Measurements from ENCODE around the gene INTS1. TPM values are rescaled to one million over a fixed set of nuclear protein-coding genes. Genes with fewer than 3 reads are reported as not detected.

The INTS1 gene
- total RNA-seq, 4 donors from 2014 or later = 50.3 to 134 (median 71.4) TPM

GRCh38 chr7:1466524-1467271, 37.5 kb downstream of the INTS1 start:
- in situ Hi-C loops (cut with MboI; ENCODE audit: low pct_ligation_motif_present in 1 of 4, low pct_unique_long_range_greater_than_20kb in 1 of 4, low sequenced_read_pairs in 3 of 4) = no loop called here
- peak; percentile 90 for DNase-seq
- Histone ChIP-seq H3K27me3 (no peaks in the 10 kb centered on the region), H3K4me3 (no peak overlapping the region), H3K4me1 (peaks cover 33 to 47% (median 42%) of the 10 kb centered on the region in 4 donors), H3K36me3 (peaks cover 0 to 14% (median 6%) of the 10 kb centered on the region in 4 donors), H3K9me3 (no peaks in the 10 kb centered on the region), H3K27ac (peak overlapping the region; percentile 61 to 88 (median 72))
- TF ChIP-seq POLR2A (IDR thresholded peaks at IDR 0.05) (peak; percentile 36), POLR2AphosphoS5 (IDR thresholded peaks at IDR 0.05) (peak; percentile 9 to 51 (median 46)), EP300 (IDR thresholded peaks at IDR 0.05; ENCODE audit: low read depth) (peak; percentile 24)
- TF ChIP-seq, protein P1, sequence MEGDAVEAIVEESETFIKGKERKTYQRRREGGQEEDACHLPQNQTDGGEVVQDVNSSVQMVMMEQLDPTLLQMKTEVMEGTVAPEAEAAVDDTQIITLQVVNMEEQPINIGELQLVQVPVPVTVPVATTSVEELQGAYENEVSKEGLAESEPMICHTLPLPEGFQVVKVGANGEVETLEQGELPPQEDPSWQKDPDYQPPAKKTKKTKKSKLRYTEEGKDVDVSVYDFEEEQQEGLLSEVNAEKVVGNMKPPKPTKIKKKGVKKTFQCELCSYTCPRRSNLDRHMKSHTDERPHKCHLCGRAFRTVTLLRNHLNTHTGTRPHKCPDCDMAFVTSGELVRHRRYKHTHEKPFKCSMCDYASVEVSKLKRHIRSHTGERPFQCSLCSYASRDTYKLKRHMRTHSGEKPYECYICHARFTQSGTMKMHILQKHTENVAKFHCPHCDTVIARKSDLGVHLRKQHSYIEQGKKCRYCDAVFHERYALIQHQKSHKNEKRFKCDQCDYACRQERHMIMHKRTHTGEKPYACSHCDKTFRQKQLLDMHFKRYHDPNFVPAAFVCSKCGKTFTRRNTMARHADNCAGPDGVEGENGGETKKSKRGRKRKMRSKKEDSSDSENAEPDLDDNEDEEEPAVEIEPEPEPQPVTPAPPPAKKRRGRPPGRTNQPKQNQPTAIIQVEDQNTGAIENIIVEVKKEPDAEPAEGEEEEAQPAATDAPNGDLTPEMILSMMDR (IDR thresholded peaks at IDR 0.05) = peak in 1 of 5 experiments; percentile 14
- intact Hi-C loops (cut with DNase I; ENCODE audit: low total_unique reads) = no loop called here
- 31% methylated on average over 14 of the region's 17 CpGs; no CpG with 5 or more reads in 1 of the 2 donors for WGBS, 2 donors (ENCODE audit: low coverage in 1 of 2)

DNA sequence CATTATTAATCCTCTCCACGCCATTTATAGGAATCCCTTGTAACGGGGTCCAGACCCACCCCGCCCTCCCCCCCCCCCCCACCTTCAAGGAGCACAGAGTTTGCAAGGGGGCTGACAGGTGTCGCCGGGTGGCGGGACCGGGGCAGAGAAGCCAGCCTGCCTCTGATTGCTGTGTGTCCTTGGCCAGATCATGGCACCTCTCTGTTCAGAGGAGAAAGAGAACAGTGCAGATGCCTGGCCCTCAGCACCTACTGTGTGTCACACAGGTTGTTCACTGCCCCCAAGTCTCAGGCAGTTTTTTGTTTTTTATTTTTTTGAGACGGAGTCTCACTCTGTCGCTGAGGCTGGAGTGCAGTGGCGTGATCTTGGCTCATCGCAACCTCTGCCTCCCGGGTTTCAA, 39.5 kb downstream of the INTS1 start:
- in situ Hi-C loops (cut with MboI; ENCODE audit: low pct_ligation_motif_present in 1 of 4, low pct_unique_long_range_greater_than_20kb in 1 of 4, low sequenced_read_pairs in 3 of 4) = no loop called here
- peaks cover 47 to 67% (median 61%) of the 10 kb centered on the region in 4 donors for H3K4me1 ChIP-seq

DNA sequence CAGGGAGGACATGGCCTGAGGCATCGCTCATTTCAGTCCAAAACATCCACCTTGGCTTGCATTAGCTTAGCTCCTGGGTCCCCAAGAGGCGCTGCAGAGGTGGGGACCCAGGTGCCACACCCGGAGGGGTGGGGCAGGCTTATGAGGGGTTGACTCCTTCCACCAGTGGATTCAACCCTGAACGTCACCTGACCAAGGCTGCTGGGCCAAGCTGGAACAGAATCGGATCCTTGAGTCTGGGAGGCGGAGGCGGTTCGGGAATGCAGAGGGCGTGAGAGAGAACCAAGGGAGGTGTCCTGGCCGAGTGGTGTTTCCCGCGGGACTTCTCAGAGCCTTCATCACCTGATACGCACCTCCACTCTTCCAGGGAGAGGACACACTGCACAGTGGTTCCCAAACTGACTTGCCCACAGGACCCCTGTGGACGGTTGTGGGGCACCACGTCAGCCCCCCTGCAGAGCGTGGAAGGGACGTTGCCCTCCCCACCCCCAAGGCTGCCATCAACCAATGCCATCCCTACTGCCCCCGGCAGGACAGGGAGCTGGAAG, 40.4 kb downstream of the INTS1 start:
- intact Hi-C loops (cut with DNase I; ENCODE audit: low total_unique reads) (no loop called here), in situ Hi-C loops (cut with MboI; ENCODE audit: low pct_ligation_motif_present in 1 of 4, low pct_unique_long_range_greater_than_20kb in 1 of 4, low sequenced_read_pairs in 3 of 4) (no loop called here)
- peak overlapping the region; percentile 87 to 94 (median 92) for H3K27ac ChIP-seq

More for the DNA sequence above, 39.5 kb downstream of the INTS1 start:
- Histone ChIP-seq H3K36me3 (no peaks in the 10 kb centered on the region), H3K9me3 (no peaks in the 10 kb centered on the region), H3K4me3 (no peak overlapping the region), H3K27me3 (no peaks in the 10 kb centered on the region), H3K27ac (no peak overlapping the region)
- 61 to 72% methylated on average over 9 to 11 of the region's 12 CpGs for WGBS, 2 donors (ENCODE audit: low coverage in 1 of 2)
- DNase-seq = no peak
- TF ChIP-seq, protein P1 (IDR thresholded peaks at IDR 0.05) = no peak
- no peak for TF ChIP-seq POLR2AphosphoS5 (IDR thresholded peaks at IDR 0.05)
- TF ChIP-seq POLR2A (IDR thresholded peaks at IDR 0.05) = no peak
- no peak for TF ChIP-seq EP300 (IDR thresholded peaks at IDR 0.05; ENCODE audit: low read depth)
- intact Hi-C loops (cut with DNase I; ENCODE audit: low total_unique reads) = no loop called here

More for the DNA sequence above, 40.4 kb downstream of the INTS1 start:
- Histone ChIP-seq H3K27me3 (no peaks in the 10 kb centered on the region), H3K9me3 (no peaks in the 10 kb centered on the region), H3K36me3 (no peaks in the 10 kb centered on the region), H3K4me3 (no peak overlapping the region), H3K4me1 (peaks cover 47 to 67% (median 62%) of the 10 kb centered on the region in 4 donors)
- no peak for TF ChIP-seq POLR2A (IDR thresholded peaks at IDR 0.05)
- TF ChIP-seq POLR2AphosphoS5 (IDR thresholded peaks at IDR 0.05) = no peak
- no peak for TF ChIP-seq EP300 (IDR thresholded peaks at IDR 0.05; ENCODE audit: low read depth)
- TF ChIP-seq, protein P1 (IDR thresholded peaks at IDR 0.05) = no peak
- WGBS, 2 donors (ENCODE audit: low coverage in 1 of 2) = 57 to 65% methylated on average over 1 to 18 of the region's 18 CpGs
- DNase-seq = peak; percentile 37

Data from transverse colon (tissue), 4 donors.